Amniotic stem cell (primary cell): ENCODE measurements around the gene SPRR2G.
"Not testable (repeated sequence)": the region's sequence is repeated elsewhere in the genome, so short reads cannot be mapped to it uniquely, and the experiment has no call there.

Experiments
- DNase-seq: peaks from one replicate; lab custom pipeline; 2025; lab: John Stamatoyannopoulos, UW

SPRR2G gene

DNA sequence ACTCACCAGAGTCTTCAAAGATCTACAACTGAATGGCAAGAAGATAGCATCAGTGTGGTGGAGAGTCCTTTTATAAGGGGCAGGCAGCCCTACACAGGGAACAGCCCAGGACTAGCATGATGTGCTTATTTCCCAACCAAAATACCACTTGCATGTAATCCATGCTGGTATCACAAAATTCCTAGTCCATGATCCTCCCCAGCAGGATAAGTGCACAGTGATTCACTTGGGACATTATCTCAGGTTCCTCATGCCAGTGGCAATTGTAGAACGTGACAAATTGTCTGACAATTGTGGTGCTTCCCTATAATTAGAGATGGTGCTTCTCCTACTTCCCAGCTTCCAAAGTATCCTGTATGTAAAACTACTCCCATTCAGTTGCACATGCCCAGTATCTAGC is at the start of gene SPRR2G:
SPRR2G (minus strand) TSS at position 45 of the 400 bp plus-strand sequence. CDS start 780 bp downstream, outside the sequence.
- DNase-seq: no peak

DNA sequence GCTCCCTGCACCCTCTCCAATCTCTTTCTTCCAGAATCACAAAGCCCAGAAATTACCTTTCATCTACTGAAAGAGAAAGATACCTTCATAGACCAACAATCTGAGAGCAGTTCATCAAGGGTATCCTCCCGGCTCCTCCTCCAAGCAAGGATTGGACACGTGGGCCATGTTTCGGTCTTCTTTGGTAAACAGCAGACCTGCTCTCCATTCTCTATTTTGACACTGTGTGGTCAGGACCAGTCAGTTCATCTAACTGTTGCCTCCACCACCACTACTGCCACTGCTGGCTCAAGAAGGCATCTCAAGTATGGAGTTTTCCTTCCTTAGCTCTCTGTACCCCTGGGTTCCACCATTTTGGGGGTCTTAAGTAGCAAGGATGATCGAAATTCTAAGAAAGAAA is 44.5 kb upstream of the SPRR2G start:
- no peak for DNase-seq

GRCh38 chr1:153194331-153195050 is 43.8 kb upstream of the SPRR2G start:
- no peak for DNase-seq

GRCh38 chr1:153192697-153193096 is 42.0 kb upstream of the SPRR2G start:
- no peak for DNase-seq

- no peak for DNase-seq
Observed at GRCh38 chr1:153190373-153190772, 39.7 kb upstream of the SPRR2G start.

GRCh38 chr1:153188301-153188700 is 37.6 kb upstream of the SPRR2G start:
- DNase-seq: not testable (repeated sequence)

DNA sequence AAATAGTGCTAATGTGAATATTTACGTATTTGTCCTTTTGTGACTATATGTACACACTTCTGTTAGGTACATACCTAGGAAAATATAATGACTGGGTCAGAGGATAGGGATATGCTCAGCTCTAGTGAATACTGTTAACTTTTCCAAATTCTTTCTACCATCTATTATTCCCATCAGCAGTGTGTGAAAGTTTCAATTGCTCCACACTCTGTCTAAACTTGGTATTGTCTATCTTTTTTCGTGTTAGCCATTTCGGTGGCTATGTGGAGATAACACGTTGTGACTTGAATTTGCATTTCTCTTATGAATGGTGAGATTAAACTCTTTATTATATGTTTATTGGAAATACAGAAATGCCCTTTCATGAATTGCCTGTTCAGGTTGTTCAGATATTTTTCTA is 29.9 kb upstream of the SPRR2G start:
- no peak for DNase-seq

GRCh38 chr1:153178922-153179321 is 28.2 kb upstream of the SPRR2G start:
- DNase-seq: no peak

DNA sequence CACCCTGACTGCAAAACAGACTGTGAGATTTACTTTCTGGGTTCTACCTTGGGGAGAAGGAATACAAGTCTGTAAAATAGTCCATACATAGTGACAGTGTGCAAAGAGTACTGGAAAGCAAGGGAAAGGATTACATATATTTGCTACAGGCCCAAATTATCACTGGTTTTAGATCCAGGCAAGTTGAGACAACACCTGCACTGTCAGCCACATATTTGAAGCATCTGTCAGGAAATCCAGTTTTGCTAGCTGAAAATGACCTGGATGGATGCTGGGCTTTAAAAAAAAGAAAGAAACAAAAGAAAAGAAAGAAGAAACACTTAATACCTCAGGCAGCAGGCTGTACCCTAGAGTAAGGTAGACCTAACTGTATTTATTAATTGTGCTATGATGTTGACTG is 23.9 kb upstream of the SPRR2G start:
- DNase-seq: no peak

DNA sequence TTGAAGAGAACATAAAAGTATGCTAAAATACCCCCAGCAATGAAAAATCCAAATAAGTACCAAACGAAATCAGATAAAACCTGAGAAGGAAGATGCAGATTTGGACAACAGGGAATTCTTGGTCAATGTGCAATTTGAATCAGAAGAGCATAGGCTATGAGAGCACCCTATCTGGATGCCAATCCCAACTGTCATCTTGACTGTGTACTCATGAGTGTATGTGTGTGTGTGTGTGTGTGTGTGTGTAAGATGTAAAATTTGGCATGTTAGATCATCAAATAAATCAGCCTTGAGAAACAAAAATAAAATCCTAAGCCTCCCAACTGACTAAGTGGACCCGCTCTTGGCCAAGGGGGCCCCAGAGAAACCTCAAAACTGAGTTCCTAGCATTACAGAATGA is 18.0 kb upstream of the SPRR2G start:
- no peak for DNase-seq

GRCh38 chr1:153155541-153155940 is 4.9 kb upstream of the SPRR2G start:
- no peak for DNase-seq

GRCh38 chr1:153152481-153152880 is 1.8 kb upstream of the SPRR2G start:
- no peak for DNase-seq

DNA sequence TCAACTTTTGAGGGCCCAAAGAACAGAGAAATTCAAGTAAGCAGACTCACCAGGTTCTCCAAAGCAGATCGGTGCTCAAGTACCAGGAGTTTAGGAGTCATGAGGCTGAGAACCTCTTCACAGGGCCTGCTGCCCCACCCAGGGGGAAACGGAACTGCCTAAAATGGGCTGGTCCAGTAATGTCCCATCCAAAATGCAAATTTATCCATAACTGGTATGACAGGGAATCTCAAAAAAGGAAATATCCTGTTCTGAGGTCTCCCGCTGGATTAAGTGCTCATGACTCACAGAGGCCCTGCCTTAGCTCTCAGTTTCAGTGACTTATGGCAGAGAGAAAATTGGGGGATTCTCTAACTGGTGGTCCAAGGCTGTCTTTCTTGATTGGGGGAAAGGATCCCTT is 9.3 kb downstream of the SPRR2G start:
- DNase-seq: no peak

DNA sequence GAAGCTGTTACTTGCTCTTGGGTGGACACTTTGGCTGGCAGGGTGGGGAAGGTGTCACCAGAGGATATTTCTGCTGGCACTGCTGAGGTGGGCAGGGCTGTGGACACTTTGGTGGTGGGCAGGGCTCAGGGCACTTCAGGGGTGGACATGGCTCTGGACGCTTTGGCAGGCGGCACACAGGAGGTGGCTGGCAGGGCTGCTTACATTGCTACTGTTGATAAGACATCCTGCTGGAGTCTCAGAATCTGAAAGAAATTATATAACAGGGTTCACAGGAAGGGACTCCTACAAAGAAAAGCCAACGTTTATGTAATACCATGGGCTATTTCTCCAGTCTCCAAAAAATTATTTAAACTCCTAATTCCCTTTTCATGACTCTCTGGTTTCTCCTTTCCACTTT is 10.2 kb downstream of the SPRR2G start:
- no peak for DNase-seq

DNA sequence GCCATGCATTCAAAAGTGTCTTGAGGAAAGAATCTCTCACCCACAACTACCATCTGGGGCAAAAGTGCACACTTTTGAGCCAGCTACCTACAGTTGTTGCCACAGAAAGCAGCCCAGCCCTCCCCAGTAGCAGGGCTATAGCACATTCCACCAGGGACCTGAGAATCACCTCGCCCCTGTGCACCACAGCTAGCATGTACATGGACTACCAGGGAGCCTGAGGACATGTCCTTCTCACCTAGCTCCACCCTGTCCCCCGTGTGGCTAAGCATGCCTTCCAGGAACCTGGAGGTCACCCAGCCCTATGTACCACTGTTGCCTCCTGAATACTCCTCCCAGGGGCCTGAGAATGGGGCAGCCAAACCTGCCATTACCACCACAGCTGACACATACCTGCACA is 16.9 kb downstream of the SPRR2G start:
- DNase-seq: no peak

DNA sequence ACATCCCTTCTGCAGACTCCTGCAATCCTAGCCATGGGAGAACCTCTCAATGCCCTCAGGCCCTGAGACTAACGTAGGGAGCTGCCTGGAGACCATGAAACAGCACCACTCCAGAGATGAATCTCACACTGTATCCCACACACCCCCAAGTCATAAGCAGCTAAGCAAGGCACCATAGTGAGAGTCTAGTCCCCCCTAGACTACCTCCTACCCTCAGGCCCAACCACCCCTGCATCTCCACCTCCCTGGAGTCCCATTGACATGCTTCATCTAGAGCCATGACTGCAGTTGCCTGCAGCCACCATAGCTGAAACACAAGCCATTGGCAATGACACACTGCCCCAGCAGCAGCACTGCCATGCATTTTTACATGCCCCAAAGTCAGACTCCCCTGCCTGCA is 17.4 kb downstream of the SPRR2G start:
- no peak for DNase-seq

GRCh38 chr1:153128688-153129087 is 22.0 kb downstream of the SPRR2G start:
- not testable (repeated sequence) for DNase-seq

GRCh38 chr1:153127296-153127695 is 23.4 kb downstream of the SPRR2G start:
- DNase-seq: no peak

DNA sequence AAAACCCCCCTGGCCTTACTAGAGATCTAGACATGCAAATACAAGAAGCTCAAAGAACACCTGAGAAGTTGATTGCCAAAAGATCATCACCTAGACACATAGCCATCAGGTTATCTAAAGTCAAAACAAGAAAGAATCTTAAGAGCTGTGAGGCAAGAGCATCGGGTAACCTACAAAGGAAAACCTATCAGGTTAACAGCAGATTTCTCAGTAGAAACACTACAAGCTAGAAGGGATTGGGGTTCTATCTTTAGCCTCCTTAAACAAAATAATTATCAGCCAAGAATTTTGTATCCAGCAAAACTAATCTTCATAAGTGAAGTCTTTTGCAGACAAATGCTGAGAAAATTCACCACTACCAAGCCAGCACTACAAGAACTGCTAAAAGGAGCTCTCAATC is 25.2 kb downstream of the SPRR2G start:
- DNase-seq: no peak

GRCh38 chr1:153123793-153124192 is 26.9 kb downstream of the SPRR2G start:
- not testable (repeated sequence) for DNase-seq

DNA sequence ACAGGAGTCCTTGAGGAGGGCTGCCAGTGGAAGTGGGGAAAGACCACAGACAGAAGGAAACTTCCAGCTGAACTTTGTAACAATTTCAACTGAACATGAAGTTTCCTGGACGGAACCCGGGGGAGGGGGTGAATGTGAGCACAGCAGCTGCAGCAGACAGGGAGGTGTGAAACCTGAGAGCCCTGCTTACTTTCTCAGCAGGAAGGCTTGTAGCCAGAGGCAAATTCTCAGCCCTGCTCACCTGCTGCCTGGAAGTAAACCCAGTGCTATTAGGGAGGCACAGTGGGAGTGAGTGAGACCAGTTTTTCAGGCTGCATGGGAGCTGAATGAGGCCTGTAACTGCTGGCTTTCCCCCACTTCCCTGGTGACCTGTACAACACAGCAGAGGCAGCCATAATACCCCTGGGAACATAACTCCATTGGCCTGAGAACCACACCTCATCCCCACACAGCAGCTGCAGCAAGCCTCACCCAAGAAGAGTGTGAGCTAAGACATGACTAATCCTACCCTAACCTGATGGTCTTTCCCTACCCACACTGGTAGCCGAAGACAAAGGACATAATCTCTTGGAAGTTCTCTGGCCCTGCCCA is 27.8 kb downstream of the SPRR2G start:
- no peak for DNase-seq

DNA sequence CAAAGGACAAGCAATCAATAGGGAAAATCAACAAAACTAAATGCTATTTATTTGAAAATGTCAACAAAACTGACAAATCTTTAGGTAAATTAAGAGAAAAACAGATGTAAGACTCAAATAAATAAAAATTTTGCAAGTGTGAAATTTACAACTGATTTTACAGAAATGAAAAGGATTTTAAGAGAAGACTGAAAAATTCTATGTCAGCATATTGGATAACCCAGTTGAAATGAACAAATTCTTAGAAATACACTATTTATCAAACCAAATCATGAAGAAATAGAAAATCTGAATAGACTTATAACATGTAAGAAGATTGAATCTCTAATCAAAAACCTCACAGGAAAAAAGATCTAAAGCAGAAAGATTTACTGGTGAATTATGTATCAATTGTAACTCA is 29.7 kb downstream of the SPRR2G start:
- DNase-seq: no peak

DNA sequence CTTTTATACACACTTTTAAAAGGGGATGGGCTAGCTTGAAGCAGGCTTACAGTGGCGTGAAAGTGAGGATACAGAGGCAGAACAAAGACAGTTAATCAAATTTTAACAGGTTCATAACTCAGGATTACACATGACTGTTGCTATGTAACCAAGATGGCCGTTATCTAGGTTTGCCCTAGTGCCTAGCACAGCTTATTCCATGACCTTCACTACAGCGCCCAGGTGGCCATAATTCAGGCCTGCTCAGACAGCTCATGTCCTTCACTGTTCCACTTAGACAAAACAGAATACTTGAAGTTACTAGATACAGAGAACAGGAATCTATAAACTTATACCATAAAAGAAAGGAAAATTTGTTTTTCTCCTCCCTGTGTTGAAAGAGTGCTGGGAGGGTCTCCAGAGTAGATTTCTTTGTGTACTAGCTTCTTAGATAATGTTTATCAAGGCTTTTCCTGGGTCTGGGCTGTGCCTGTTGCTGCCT is 31.2 kb downstream of the SPRR2G start:
- no peak for DNase-seq

DNA sequence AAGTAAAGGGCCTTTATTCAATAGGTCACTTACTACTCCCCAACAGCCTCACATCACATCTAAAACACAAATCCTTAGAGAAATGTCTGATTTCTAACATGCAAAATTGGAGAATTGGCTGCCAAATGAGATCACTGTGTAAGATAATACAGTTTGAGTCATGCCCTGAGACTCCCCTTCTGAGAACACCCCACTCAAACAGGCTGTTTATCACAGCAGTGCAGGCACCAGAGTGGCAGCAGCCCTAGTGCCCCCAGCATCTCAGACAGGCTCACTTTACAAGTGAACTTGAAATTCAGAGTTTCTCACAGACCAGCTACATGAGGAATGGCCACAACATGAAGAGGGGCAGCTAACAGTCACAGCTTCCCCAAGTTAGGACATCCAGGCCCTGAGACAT is 35.4 kb downstream of the SPRR2G start:
- not testable (repeated sequence) for DNase-seq
